Effector memory CD8-positive, alpha-beta T cell (primary cell): ENCODE data around the gene FGF2.
"Not testable (repeated sequence)": the region's sequence is repeated elsewhere in the genome, so short reads cannot be mapped to it uniquely, and the experiment has no call there.

Experiments used
- ATAC-seq: fragments of 150-1000 bp; cut with Tn5 transposase; replicated peaks from 2 replicates; pipeline ENCODE4 v1.10.0; 2021; ENCODE audit warnings: mild to moderate bottlenecking, moderate library complexity
- DNase-seq, 3 experiments: peaks; one replicate each; pipeline ENCODE4 v3.0.0; 2021
- H3K27ac Mint-ChIP-seq, 2 donors: one replicate each; pipeline ENCODE4 v1.8.0; 2022; ENCODE audit warnings: mild to moderate bottlenecking in 2 of 2, mixed read lengths in 2 of 2, moderate library complexity in 2 of 2
- H3K27me3 Mint-ChIP-seq, 2 donors: one replicate each; pipeline ENCODE4 v1.8.0; 2022; ENCODE audit warnings: mixed read lengths in 2 of 2
- H3K36me3 Mint-ChIP-seq: one replicate; pipeline ENCODE4 v1.8.0; 2022; ENCODE audit warnings: mild to moderate bottlenecking, moderate library complexity, mixed read lengths; ENCODE audit not compliant: insufficient read depth
- H3K4me1 Mint-ChIP-seq, 2 donors: one replicate each; pipeline ENCODE4 v1.8.0; 2022; ENCODE audit warnings: low read depth in 2 of 2, mixed read lengths in 2 of 2
- H3K4me3 Mint-ChIP-seq, 2 donors: one replicate each; pipeline ENCODE4 v1.8.0; 2022; ENCODE audit warnings: mild to moderate bottlenecking in 2 of 2, mixed read lengths in 2 of 2, moderate library complexity in 2 of 2
- H3K9me3 Mint-ChIP-seq, 2 donors: one replicate each; pipeline ENCODE4 v1.8.0; 2022; ENCODE audit warnings: mixed read lengths in 2 of 2

The FGF2 gene

DNA sequence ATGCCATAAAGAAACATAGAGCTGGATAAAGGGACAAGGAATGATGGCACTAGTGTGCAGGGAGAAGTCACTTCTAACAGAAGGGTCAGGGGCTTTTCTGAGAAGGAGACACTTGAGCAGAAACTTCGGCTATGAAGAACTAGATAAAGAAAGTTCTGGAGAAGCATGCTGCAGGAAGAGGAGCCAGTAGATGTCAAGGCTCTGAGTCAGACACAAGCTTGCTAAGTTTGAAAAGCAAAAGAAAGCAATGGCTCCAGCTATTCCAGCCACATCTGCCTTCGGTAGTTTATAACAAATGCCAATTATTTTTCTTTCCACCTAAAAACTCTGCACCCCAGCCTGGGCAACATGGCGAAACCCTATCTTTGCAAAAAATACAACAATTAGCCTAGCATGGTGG lies 88.3 kb downstream of the FGF2 start:
- no peak overlapping the region for H3K27ac Mint-ChIP-seq
- H3K27me3 Mint-ChIP-seq = no peaks in the 10 kb centered on the region
- peaks cover 3% of the 10 kb centered on the region for H3K36me3 Mint-ChIP-seq
- no peaks in the 10 kb centered on the region for H3K9me3 Mint-ChIP-seq
- ATAC-seq = no peak
- H3K4me1 Mint-ChIP-seq = no peaks in the 10 kb centered on the region
- no peak for DNase-seq
- no peak overlapping the region for H3K4me3 Mint-ChIP-seq

DNA sequence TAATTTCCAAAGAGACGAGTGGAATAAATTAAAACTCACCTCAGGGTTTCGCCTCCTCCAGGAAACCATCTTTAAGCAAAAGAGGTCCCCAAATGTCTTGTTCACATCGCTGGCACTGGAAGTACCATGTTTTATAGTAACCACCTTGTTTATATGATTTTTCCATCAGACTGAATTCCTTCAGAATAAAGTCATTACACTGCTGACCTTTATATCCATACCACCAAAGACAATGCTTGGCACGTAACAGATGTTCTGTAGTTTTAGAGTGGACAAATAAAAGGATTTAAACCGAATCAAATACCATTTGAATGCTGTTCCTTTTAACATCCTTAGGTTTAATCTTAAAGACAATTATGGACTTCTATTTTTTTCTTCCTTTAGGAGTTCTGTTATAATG lies 91.1 kb downstream of the FGF2 start:
- H3K27ac Mint-ChIP-seq = no peak overlapping the region
- no peak for DNase-seq
- no peaks in the 10 kb centered on the region for H3K9me3 Mint-ChIP-seq
- no peaks in the 10 kb centered on the region for H3K27me3 Mint-ChIP-seq
- no peak for ATAC-seq
- peaks cover 0 to 2% of the 10 kb centered on the region in 2 donors for H3K4me1 Mint-ChIP-seq
- H3K4me3 Mint-ChIP-seq = no peak overlapping the region
- peaks cover 6% of the 10 kb centered on the region for H3K36me3 Mint-ChIP-seq

DNA sequence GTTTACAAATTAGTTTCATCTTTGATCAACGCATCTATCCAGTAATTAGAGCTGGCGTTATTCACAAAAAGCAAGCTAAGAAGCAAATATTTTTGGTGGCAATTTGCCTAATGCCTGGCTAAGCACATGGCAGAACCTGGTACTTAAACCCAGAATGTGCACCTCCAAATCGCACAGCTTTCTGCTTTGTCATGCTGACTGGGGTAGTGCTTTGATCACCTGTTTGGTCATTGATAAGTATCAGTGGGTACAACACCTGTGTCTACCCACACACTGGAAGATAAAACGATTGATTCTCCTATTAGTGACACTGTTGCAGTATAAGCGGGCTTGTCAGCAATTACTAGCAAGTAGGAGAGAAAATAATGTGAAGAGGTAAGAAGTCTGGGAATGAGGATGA lies 93.8 kb downstream of the FGF2 start:
- Mint-ChIP-seq H3K27me3 (no peaks in the 10 kb centered on the region), H3K36me3 (peaks cover 10% of the 10 kb centered on the region), H3K27ac (no peak overlapping the region), H3K4me3 (no peak overlapping the region), H3K9me3 (no peaks in the 10 kb centered on the region), H3K4me1 (peaks cover 3 to 8% of the 10 kb centered on the region in 2 donors)
- no peak for DNase-seq
- ATAC-seq = no peak

DNA sequence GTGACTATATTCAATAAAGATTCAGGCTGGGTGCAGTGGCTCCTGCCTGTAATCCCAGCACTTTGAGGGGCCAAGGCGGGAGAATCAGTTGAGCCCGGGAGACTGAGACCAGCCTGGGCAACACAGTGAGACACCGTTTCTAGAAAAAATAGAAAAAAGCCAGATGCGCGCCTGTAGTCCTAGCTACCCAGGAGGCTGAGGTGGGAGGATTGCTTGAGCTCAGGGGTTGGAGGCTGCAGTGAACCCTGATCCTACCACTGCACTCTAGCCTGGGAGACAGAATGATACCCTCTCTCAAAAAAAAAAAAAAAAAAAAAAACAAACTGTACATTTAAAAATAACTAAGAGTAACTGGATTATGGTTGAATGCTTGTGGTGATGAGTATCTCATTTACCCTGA lies 94.7 kb downstream of the FGF2 start:
- Mint-ChIP-seq H3K4me3 (peak overlapping the region in 1 of 2 donors; percentile 99), H3K4me1 (peaks cover 3 to 8% of the 10 kb centered on the region in 2 donors), H3K27ac (no peak overlapping the region), H3K27me3 (no peaks in the 10 kb centered on the region), H3K36me3 (peaks cover 10% of the 10 kb centered on the region), H3K9me3 (no peaks in the 10 kb centered on the region)
- DNase-seq = no peak
- ATAC-seq = no peak

DNA sequence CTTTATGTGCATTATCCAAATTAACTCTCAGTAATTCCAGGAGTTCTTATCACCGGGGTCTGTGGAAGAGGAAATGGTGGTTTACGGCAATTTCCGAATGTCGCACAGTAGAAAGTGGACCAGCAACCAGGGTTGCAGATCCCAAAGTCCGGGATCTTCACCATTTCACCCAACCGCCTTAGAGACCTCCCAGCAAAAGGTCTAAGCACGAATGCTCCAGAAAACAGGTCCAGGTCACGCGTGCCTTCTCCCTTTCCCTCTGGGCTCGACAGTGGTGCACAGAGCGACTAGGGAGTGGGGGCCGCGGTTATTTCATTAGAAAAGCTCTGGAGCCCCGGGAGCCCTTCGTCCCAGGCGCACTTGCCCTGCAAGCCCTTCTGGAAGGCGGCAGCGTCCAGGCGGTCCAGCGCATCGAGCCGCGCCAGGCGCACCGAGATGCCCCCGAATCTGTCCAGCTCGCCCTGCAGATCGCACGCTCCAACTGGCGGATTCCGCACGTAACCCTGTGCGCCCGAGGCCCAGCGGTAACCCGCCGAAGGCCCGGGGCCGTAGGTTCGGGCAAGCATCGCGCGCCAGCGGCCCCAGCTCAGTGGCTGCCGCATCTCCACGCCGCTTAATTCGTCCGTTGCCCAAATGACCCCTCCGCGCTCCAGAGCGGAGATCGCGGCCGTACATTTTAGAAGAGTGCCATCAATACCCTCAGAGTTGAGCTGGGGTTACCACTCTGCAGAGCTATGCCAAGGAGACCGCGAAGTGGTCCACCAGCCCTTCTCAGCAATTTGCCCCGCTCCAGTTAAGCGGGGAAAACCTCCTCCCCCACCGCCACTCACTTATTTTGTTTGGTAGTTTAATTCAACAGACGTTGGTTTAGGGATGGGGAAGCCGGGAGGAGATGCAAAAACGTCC lies 95.6 kb downstream of the FGF2 start, which contains the start of gene NUDT6:
Gene NUDT6, minus strand, starts transcription at position 627 of the 906 bp plus-strand sequence. Its CDS starts 25 bp downstream, at position 602.
- ATAC-seq = peak; percentile 52
- H3K27ac Mint-ChIP-seq = peak within 1 kb of the TSS; percentile 94 to 97
- no peaks in the 10 kb centered on the region for H3K27me3 Mint-ChIP-seq
- peaks cover 10% of the 10 kb centered on the region for H3K36me3 Mint-ChIP-seq
- H3K4me1 Mint-ChIP-seq = peaks cover 8% of the 10 kb centered on the region in 2 donors
- DNase-seq = peak in 2 of 3 experiments; percentile 16 to 18
- H3K4me3 Mint-ChIP-seq = peak within 1 kb of the TSS in 1 of 2 donors; percentile 99
- H3K9me3 Mint-ChIP-seq = no peaks in the 10 kb centered on the region

DNA sequence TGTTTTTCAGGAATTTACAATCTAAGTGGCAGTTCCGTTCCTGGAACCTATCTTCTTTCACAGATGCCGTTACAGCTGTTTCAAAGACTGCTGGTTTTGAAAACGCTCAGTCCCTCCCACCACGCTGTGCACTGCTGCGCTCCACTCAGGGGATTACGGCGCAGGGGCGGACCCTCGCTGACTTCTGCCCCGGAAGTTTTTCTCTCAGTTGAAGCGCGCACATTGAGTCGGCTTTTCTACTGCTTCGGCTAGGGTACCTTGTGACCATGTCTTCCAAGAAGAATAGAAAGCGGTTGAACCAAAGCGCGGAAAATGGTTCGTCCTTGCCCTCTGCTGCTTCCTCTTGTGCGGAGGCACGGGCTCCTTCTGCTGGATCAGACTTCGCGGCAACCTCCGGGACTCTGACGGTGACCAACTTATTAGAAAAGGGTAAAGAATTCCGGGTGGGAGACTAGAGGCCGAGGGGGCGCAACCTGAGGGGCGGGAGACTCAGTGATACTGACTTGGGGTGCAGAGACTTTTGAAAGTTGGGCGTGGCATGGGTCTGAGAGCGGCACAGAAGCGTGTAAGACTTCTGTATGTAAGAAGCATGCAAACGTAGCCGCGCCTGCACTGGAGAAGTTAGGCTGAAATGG lies 96.4 kb downstream of the FGF2 start:
- Mint-ChIP-seq H3K27ac (peak overlapping the region; percentile 94 to 97), H3K4me3 (peak overlapping the region in 1 of 2 donors; percentile 99), H3K36me3 (peaks cover 10% of the 10 kb centered on the region), H3K9me3 (no peaks in the 10 kb centered on the region), H3K27me3 (no peaks in the 10 kb centered on the region), H3K4me1 (peaks cover 8% of the 10 kb centered on the region in 2 donors)
- DNase-seq (peak; percentile 80 to 85 (median 80)), ATAC-seq (peak; percentile 96)

DNA sequence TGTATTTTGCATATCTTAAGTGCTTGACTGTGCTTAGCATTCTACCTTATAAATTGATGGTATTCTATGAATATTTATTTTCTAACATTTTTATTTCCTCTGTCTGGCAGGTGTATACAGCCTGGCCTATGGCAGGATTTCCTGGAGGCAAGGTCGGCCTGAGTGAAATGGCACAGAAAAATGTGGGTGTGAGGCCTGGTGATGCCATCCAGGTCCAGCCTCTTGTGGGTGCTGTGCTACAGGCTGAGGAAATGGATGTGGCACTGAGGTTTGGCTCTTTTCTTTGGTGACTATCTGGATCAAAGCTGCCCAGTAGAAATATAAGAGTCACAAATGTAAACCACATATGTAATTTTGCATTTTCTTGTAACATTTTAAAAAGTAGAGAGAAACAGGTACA lies 102.3 kb downstream of the FGF2 start:
- Mint-ChIP-seq H3K4me1 (peaks cover 0 to 5% of the 10 kb centered on the region in 2 donors), H3K9me3 (no peaks in the 10 kb centered on the region), H3K27ac (no peak overlapping the region), H3K4me3 (no peak overlapping the region), H3K27me3 (no peaks in the 10 kb centered on the region), H3K36me3 (peaks cover 19% of the 10 kb centered on the region)
- ATAC-seq (no peak), DNase-seq (no peak)

DNA sequence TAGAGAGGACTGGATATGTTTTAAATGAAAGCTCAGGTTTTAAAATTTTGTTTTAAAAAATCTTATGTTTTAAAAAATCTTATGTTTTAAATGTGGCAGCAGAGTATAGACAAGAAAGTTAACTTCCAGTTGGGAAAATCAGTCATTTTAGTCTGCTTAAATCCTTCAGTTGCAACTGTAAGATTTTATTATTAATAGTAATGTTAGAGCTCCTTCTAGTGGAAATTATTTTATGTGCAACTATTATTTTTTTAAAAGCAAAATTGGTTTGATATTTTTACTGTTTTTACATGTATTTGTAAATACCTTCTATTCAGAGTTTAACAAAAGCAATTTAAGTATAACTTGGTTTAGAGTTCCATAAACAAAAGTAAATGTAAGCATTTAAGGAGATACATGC lies 104.2 kb downstream of the FGF2 start:
- no peaks in the 10 kb centered on the region for H3K9me3 Mint-ChIP-seq
- DNase-seq = no peak
- H3K4me3 Mint-ChIP-seq = no peak overlapping the region
- ATAC-seq = no peak
- no peaks in the 10 kb centered on the region for H3K27me3 Mint-ChIP-seq
- H3K36me3 Mint-ChIP-seq = peaks cover 30% of the 10 kb centered on the region
- H3K4me1 Mint-ChIP-seq = peaks cover 5 to 6% of the 10 kb centered on the region in 2 donors
- H3K27ac Mint-ChIP-seq = no peak overlapping the region

DNA sequence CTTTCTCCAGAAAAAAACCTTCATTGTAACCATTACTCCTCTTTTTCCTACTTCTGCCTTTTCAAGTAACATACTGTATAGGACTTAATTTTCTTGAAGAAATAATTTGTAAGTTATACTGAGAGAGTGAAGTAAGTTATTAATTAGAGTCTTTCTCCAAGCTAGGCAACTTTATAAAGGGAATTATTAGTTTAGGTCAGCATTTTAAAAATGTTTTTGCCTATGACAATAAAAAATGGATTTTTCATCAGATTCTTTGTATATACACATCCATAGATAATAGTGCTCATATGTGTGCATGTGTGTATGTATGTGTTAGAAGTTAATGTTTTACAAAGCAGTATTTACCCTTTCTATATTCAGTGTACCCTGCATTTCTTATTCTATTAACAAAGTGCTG lies 106.1 kb downstream of the FGF2 start:
- Mint-ChIP-seq H3K4me3 (no peak overlapping the region), H3K27ac (no peak overlapping the region), H3K9me3 (no peaks in the 10 kb centered on the region), H3K27me3 (no peaks in the 10 kb centered on the region), H3K36me3 (peaks cover 32% of the 10 kb centered on the region), H3K4me1 (peaks cover 0 to 6% of the 10 kb centered on the region in 2 donors)
- DNase-seq = no peak
- no peak for ATAC-seq

DNA sequence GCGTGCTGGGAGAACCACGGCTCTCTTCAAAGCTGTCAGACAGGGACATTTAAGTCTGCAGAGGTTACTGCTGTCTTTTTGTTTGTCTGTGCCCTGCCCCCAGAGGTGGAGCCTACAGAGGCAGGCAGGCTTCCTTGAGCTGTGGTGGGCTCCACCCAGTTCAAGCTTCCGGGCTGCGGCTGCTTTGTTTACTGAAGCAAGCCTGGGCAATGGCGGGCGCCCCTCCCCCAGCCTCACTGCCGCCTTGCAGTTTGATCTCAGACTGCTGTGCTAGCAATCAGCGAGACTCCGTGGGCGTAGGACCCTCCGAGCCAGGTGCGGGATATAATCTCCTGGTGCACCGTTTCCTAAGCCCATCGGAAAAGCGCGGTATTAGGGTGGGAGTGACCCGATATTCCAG lies 118.5 kb downstream of the FGF2 start:
- peak; percentile 71 for ATAC-seq
- H3K4me3 Mint-ChIP-seq = peak overlapping the region; percentile 35 to 49
- H3K27me3 Mint-ChIP-seq, H3K9me3 Mint-ChIP-seq, H3K36me3 Mint-ChIP-seq: not testable (repeated sequence)
- H3K27ac Mint-ChIP-seq = peak overlapping the region; percentile 85 to 86
- peaks cover 10 to 14% of the 10 kb centered on the region in 2 donors for H3K4me1 Mint-ChIP-seq
- peak; percentile 51 to 59 (median 53) for DNase-seq

DNA sequence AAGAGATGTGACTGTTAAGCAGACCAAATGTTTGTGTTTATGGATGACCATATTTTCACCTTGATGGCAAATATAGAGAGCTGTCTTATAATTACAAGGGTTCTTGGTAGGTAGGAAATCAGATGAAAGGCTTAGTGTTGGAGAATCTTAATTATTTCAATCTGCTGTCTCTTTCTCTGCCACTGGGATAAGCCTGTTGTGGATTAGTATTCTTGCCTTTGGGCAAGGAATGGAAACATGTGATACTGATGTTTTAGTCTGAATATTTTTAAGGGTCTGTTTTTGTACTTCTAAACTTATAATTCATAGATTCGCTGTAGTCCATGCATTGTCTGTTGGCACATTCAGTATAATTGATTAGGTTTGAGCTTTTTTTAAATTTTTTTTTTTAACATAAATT lies 119.5 kb downstream of the FGF2 start:
- ATAC-seq (no peak), DNase-seq (no peak)
- Mint-ChIP-seq H3K9me3 (no peaks in the 10 kb centered on the region), H3K27ac (peak overlapping the region; percentile 85 to 86), H3K4me3 (no peak overlapping the region), H3K36me3 (peaks cover 3% of the 10 kb centered on the region), H3K27me3 (no peaks in the 10 kb centered on the region), H3K4me1 (peaks cover 10 to 14% of the 10 kb centered on the region in 2 donors)
